SK-N-SH (cell line): ENCODE data around the gene JPH2. TPM values are rescaled to one million over a fixed set of nuclear protein-coding genes. Genes with fewer than 3 reads are reported as not detected.

Experiments used
- CTCF ChIA-PET: fragments of 300-600, 350-600 bp; formaldehyde crosslinking; extraction: SDS; loops from one replicate; lab custom pipeline; 2021; lab: Yijun Ruan, JAX
- POLR2A ChIA-PET: fragments of 350-600 bp; sonication (Branson Sonifier 250); formaldehyde crosslinking; extraction: SDS; loops from one replicate; lab custom pipeline; 2020; ENCODE audit warnings: antibody characterized with exemption, inconsistent platforms; lab: Yijun Ruan, JAX
- DNase-seq: peaks from one replicate; pipeline ENCODE4 v3.0.0; 2012
- H2AFZ ChIP-seq: fragments of 200-600 bp; sonication (generic); 2 replicates; pipeline ENCODE4 v1.8.1; 2016; ENCODE audit warnings: antibody characterized with exemption, mild to moderate bottlenecking, low read depth
- H3F3A ChIP-seq: fragments of 200-600 bp; sonication (generic); replicated peaks from 2 replicates; pipeline ENCODE3; 2016; ENCODE audit warnings: antibody characterized with exemption, mild to moderate bottlenecking; ENCODE audit not compliant: insufficient read depth
- H3K27ac ChIP-seq, 2 experiments: fragments of 200-500 bp in 1 of 2; fragments of 200-600 bp in 1 of 2; sonication (Bioruptor generic) in 1 of 2; sonication (generic), shearing (Covaris generic) in 1 of 2; 2 replicates each; pipeline versions ENCODE4 v1.5.1 to v1.6.1; 2014 to 2016; ENCODE audit warnings: low read depth in 2 of 2, inconsistent platforms in 1 of 2, low read length in 1 of 2, mild to moderate bottlenecking in 1 of 2, mixed read lengths in 1 of 2
- H3K27me3 ChIP-seq: fragments of 200-600 bp; sonication (generic), shearing (Covaris generic); 2 replicates; pipeline ENCODE4 v1.6.1; 2016; ENCODE audit warnings: mixed run types; ENCODE audit not compliant: insufficient read depth
- H3K36me3 ChIP-seq, 2 experiments: fragments of 200-500 bp in 1 of 2; fragments of 200-600 bp in 1 of 2; sonication (Bioruptor generic) in 1 of 2; sonication (generic) in 1 of 2; replicated peaks in 1 of 2; 2 replicates each; pipeline versions ENCODE3 to v1.5.1; 2014 to 2016; ENCODE audit warnings: low read length in 1 of 2, mild to moderate bottlenecking in 1 of 2; ENCODE audit not compliant: insufficient read depth in 2 of 2, control insufficient read depth in 1 of 2
- H3K4me1 ChIP-seq, 2 experiments: fragments of 200-500 bp in 1 of 2; fragments of 200-600 bp in 1 of 2; sonication (Bioruptor generic) in 1 of 2; sonication (generic), shearing (Covaris generic) in 1 of 2; 2 replicates each; pipeline versions ENCODE4 v1.5.1 to v1.6.1; 2014 to 2016; ENCODE audit warnings: low read depth in 1 of 2, low read length in 1 of 2, mixed run types in 1 of 2; ENCODE audit not compliant: insufficient read depth in 2 of 2, control insufficient read depth in 1 of 2
- H3K4me2 ChIP-seq: fragments of 200-600 bp; sonication (generic), shearing (Covaris generic); 2 replicates; pipeline ENCODE4 v1.6.1; 2017; ENCODE audit warnings: mixed run types
- H3K4me3 ChIP-seq, 2 experiments: fragments of 200-500 bp in 1 of 2; fragments of 200-600 bp in 1 of 2; sonication (Bioruptor generic) in 1 of 2; sonication (generic), shearing (Covaris generic) in 1 of 2; 2 replicates each; pipeline versions ENCODE4 v1.5.1 to v1.8.1; 2014 to 2016; ENCODE audit warnings: low read depth in 2 of 2, inconsistent platforms in 1 of 2, low read length in 1 of 2, mild to moderate bottlenecking in 1 of 2, mixed read lengths in 1 of 2, moderate library complexity in 1 of 2
- H3K79me2 ChIP-seq: fragments of 200-600 bp; sonication (generic); 2 replicates; pipeline ENCODE4 v1.8.1; 2017; ENCODE audit warnings: mild to moderate bottlenecking; ENCODE audit not compliant: insufficient read depth
- H3K9ac ChIP-seq: fragments of 200-600 bp; sonication (generic); 2 replicates; pipeline ENCODE4 v1.6.1; 2017; ENCODE audit warnings: mixed run types
- H3K9me2 ChIP-seq: fragments of 200-600 bp; sonication (generic); 2 replicates; pipeline ENCODE4 v1.6.1; 2017; ENCODE audit warnings: mixed run types
- H3K9me3 ChIP-seq: fragments of 200-600 bp; sonication (generic); 2 replicates; pipeline ENCODE4 v1.6.1; 2017; ENCODE audit warnings: mixed run types, mild to moderate bottlenecking, moderate library complexity
- H4K20me1 ChIP-seq: fragments of 200-600 bp; sonication (generic); 2 replicates; pipeline ENCODE4 v1.6.1; 2017; ENCODE audit warnings: mild to moderate bottlenecking, mixed run types; ENCODE audit not compliant: insufficient read depth
- ELF1 ChIP-seq: IDR thresholded peaks from 2 replicates; pipeline ENCODE4 v1.4.0; 2012
- EZH2phosphoT487 ChIP-seq: fragments of 200-600 bp; sonication (generic); IDR thresholded peaks from 2 replicates; pipeline ENCODE4 v1.6.1; 2017; ENCODE audit warnings: low read depth, mixed run types, mild to moderate bottlenecking, antibody characterized with exemption, moderate library complexity, borderline replicate concordance
- FOSL2 ChIP-seq: IDR thresholded peaks from 2 replicates; pipeline ENCODE4 v1.4.0; 2012; ENCODE audit warnings: low read depth, mild to moderate bottlenecking, moderate library complexity, borderline replicate concordance
- FOXJ3 ChIP-seq: sonication (generic); formaldehyde crosslinking; IDR thresholded peaks from 2 replicates; pipeline ENCODE4 v1.5.1; 2020; ENCODE audit warnings: mild to moderate bottlenecking, missing genetic modification reagents
- NFIC ChIP-seq: IDR thresholded peaks from 2 replicates; pipeline ENCODE4 v1.4.0; 2012; ENCODE audit warnings: borderline replicate concordance
- NRF1 ChIP-seq: IDR thresholded peaks from 2 replicates; pipeline ENCODE4 v1.6.1; 2012; ENCODE audit warnings: low read depth, mild to moderate bottlenecking, low read length
- POLR2AphosphoS5 ChIP-seq: IDR thresholded peaks from 2 replicates; pipeline ENCODE4 v1.6.1; 2012; ENCODE audit warnings: low read depth, low read length
- RCOR1 ChIP-seq: fragments of 150-350 bp; IDR thresholded peaks from 2 replicates; pipeline ENCODE4 v1.6.1; 2017; ENCODE audit warnings: antibody characterized with exemption, low read length
- RFX5 ChIP-seq: IDR thresholded peaks from 2 replicates; pipeline ENCODE4 v1.6.1; 2012; ENCODE audit warnings: mild to moderate bottlenecking, improper control_type of control experiment, low read length
- SMC3 ChIP-seq: IDR thresholded peaks from 2 replicates; pipeline ENCODE4 v1.6.1; 2012; ENCODE audit warnings: low read depth, low read length, improper control_type of control experiment
- TCF12 ChIP-seq: IDR thresholded peaks from 2 replicates; pipeline ENCODE4 v1.4.0; 2012
- TEAD4 ChIP-seq: IDR thresholded peaks from 2 replicates; pipeline ENCODE4 v1.4.0; 2012; ENCODE audit warnings: mild to moderate bottlenecking, borderline replicate concordance; ENCODE audit not compliant: insufficient read depth
- WGBS: methylation state at CpG from one replicate; pipeline ENCODE4 v1.1.6; 2017; ENCODE audit warnings: low lambda C conversion rate; 5-methylcytosine and 5-hydroxymethylcytosine counted together
- polyA plus RNA-seq, 3 experiments: library from polyadenylated mRNA; depleted of rRNA; stranded (reverse); fragments of >200 nt; gene quantifications; 2 replicates each; pipeline ENCODE4 v1.2.3, GENCODE V29; 2012
- TF ChIP-seq, protein P1 (sequence below): IDR thresholded peaks from 2 replicates; pipeline ENCODE4 v1.4.0; 2012; ENCODE audit warnings: low read depth
- TF ChIP-seq, protein P2 (sequence below): fragments of 200-600 bp; sonication (generic); IDR thresholded peaks from 2 replicates; pipeline ENCODE4 v1.6.1; 2017; ENCODE audit warnings: antibody characterized with exemption, mild to moderate bottlenecking, moderate library complexity

Gene JPH2
- polyA plus RNA-seq, 1 of the 3 experiments (the other 2 are of a cell fraction): 0.67 TPM

DNA sequence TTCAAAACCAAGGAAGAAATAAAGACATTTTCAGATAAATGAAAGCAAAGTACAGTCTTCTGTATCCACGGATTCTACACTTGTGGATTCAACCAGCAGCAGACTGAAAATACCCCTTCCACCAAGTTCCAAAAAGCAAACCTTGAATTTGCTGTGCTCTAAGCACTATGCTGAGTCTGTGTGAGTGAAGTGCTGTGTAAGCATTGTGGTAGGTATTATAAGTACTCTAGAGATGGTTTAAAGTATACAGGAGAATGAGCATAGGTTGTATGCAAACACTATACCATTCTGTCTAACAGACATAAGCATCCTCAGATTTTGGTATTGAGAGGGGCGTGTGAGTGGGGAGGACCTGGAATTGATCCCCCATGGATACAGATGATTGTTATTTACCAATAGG lies 14.0 kb upstream of the JPH2 start:
- no peak overlapping the region for H3K27ac ChIP-seq
- WGBS: 98% methylated on average over 2 of the region's 2 CpGs
- no peak for TF ChIP-seq RCOR1
- H3K9me3 ChIP-seq: no peaks in the 10 kb centered on the region
- ChIA-PET POLR2A (no interaction called here), CTCF (no interaction called here)
- H3K9me2 ChIP-seq: no peaks in the 10 kb centered on the region
- H3K4me2 ChIP-seq: no peak overlapping the region
- DNase-seq: no peak
- no peaks in the 10 kb centered on the region for H3K27me3 ChIP-seq
- H2AFZ ChIP-seq: no peak overlapping the region
- H3K9ac ChIP-seq: no peak overlapping the region
- H3K4me3 ChIP-seq: no peak overlapping the region
- peaks cover 0 to 23% of the 10 kb centered on the region in 2 experiments for H3K4me1 ChIP-seq
- H3K79me2 ChIP-seq: peaks cover 68% of the 10 kb centered on the region
- H3F3A ChIP-seq: peaks cover 34% of the 10 kb centered on the region
- H3K36me3 ChIP-seq: peaks cover 74 to 80% of the 10 kb centered on the region in 2 experiments
- H4K20me1 ChIP-seq: peaks cover 23% of the 10 kb centered on the region

DNA sequence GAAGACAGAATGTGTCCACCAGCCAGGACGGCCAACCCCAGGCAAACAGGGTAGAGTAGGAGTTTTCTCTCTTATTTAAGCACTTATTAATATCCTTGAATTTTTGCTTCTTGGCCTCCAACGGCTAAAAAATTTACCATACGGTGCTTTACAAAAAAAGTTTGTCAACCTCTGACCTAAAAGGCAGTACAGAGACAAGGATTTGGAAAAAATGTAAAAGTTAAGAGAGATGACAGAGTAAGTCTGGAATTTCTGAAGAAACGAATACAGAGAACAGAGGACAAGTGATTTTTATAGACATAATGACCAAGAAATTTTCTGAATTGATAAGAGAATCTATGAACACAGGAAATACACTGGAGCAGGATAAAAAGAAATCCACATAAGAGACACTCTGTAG lies 13.4 kb upstream of the JPH2 start:
- no peak overlapping the region for H3K9ac ChIP-seq
- peaks cover 23% of the 10 kb centered on the region for H4K20me1 ChIP-seq
- H3K79me2 ChIP-seq: peaks cover 62% of the 10 kb centered on the region
- TF ChIP-seq EZH2phosphoT487: no peak
- no peak for TF ChIP-seq ELF1
- no peak for TF ChIP-seq RFX5
- TF ChIP-seq, protein P1, sequence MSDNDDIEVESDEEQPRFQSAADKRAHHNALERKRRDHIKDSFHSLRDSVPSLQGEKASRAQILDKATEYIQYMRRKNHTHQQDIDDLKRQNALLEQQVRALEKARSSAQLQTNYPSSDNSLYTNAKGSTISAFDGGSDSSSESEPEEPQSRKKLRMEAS: no peak
- TF ChIP-seq FOXJ3 (CRISPR knock-in tag): no peak
- no peak for TF ChIP-seq SMC3
- no peak for TF ChIP-seq NFIC
- no peak for TF ChIP-seq NRF1
- TF ChIP-seq POLR2AphosphoS5: no peak
- no peak for TF ChIP-seq TEAD4
- TF ChIP-seq, protein P2, sequence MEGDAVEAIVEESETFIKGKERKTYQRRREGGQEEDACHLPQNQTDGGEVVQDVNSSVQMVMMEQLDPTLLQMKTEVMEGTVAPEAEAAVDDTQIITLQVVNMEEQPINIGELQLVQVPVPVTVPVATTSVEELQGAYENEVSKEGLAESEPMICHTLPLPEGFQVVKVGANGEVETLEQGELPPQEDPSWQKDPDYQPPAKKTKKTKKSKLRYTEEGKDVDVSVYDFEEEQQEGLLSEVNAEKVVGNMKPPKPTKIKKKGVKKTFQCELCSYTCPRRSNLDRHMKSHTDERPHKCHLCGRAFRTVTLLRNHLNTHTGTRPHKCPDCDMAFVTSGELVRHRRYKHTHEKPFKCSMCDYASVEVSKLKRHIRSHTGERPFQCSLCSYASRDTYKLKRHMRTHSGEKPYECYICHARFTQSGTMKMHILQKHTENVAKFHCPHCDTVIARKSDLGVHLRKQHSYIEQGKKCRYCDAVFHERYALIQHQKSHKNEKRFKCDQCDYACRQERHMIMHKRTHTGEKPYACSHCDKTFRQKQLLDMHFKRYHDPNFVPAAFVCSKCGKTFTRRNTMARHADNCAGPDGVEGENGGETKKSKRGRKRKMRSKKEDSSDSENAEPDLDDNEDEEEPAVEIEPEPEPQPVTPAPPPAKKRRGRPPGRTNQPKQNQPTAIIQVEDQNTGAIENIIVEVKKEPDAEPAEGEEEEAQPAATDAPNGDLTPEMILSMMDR: no peak
- TF ChIP-seq TCF12: no peak
- TF ChIP-seq FOSL2: no peak
- POLR2A ChIA-PET: no interaction called here
- no peak overlapping the region for H3K4me3 ChIP-seq
- CTCF ChIA-PET: interaction anchor here (1.0 to 1.6 kb wide), 2 partner anchors 10 to 111 kb away, joined by 3 to 10 read pairs; partner anchors contain the start of gene FITM2
- peaks cover 78 to 81% of the 10 kb centered on the region in 2 experiments for H3K36me3 ChIP-seq
- 81% methylated on average over 4 of the region's 4 CpGs for WGBS
- no peak overlapping the region for H3K27ac ChIP-seq
- H3K27me3 ChIP-seq: no peaks in the 10 kb centered on the region
- peaks cover 0 to 23% of the 10 kb centered on the region in 2 experiments for H3K4me1 ChIP-seq
- no peak overlapping the region for H2AFZ ChIP-seq
- no peaks in the 10 kb centered on the region for H3K9me2 ChIP-seq
- H3K9me3 ChIP-seq: no peaks in the 10 kb centered on the region
- DNase-seq: no peak
- H3F3A ChIP-seq: peaks cover 38% of the 10 kb centered on the region
- no peak overlapping the region for H3K4me2 ChIP-seq
